Activated T-helper 1 cell treated with anti-CD3 and anti-CD28 coated beads, Interleukin-12 subunit alpha, Interleukin-12 subunit beta, Interleukin-2, Interleukin-4 antibody, amounts not matched to agents 30 ng/mL and 10 ng/mL and 1 ng/mL, durations not matched to agents 14 hours and 24 hours and 36 hours (primary cell): ENCODE results near the gene KIF5C. TPM values are rescaled to one million over a fixed set of nuclear protein-coding genes. Genes with fewer than 3 reads are reported as not detected.
A peak's percentile ranks its signal among the peaks of the same experiment; 100 is the strongest.
"Not testable (repeated sequence)": the region's sequence is repeated elsewhere in the genome, so short reads cannot be mapped to it uniquely, and the experiment has no call there.

Source experiments
- DNase-seq: peaks from one replicate; pipeline ENCODE4 v3.0.0; 2021; ENCODE audit warnings: low spot score
- H3K27ac Mint-ChIP-seq: one replicate; pipeline ENCODE4 v1.8.0; 2021; ENCODE audit warnings: mild to moderate bottlenecking, mixed read lengths
- H3K27me3 Mint-ChIP-seq: one replicate; pipeline ENCODE4 v1.8.0; 2022; ENCODE audit warnings: mild to moderate bottlenecking, moderate library complexity, mixed read lengths; ENCODE audit not compliant: insufficient read depth
- H3K36me3 Mint-ChIP-seq: one replicate; pipeline ENCODE4 v1.8.0; 2021; ENCODE audit warnings: low read depth, mixed read lengths
- H3K4me1 Mint-ChIP-seq: one replicate; pipeline ENCODE4 v1.8.0; 2021; ENCODE audit warnings: low read depth, mixed read lengths
- H3K4me3 Mint-ChIP-seq: one replicate; pipeline ENCODE4 v1.8.0; 2021; ENCODE audit warnings: mild to moderate bottlenecking, moderate library complexity, mixed read lengths
- H3K9me3 Mint-ChIP-seq: one replicate; pipeline ENCODE4 v1.8.0; 2021; ENCODE audit warnings: mixed read lengths
- intact Hi-C: fragments of 100-400 bp; cut with micrococcal nuclease; formaldehyde crosslinking; loops from one replicate; pipeline ENCODE4 v1.15.1; 2024
- total RNA-seq: library from RNA; stranded (reverse); gene quantifications from 2 replicates; pipeline ENCODE4 v1.2.3, GENCODE V29; 2022

Gene KIF5C
- total RNA-seq, 1 donor from 2014 or later: 17.9 TPM

DNA sequence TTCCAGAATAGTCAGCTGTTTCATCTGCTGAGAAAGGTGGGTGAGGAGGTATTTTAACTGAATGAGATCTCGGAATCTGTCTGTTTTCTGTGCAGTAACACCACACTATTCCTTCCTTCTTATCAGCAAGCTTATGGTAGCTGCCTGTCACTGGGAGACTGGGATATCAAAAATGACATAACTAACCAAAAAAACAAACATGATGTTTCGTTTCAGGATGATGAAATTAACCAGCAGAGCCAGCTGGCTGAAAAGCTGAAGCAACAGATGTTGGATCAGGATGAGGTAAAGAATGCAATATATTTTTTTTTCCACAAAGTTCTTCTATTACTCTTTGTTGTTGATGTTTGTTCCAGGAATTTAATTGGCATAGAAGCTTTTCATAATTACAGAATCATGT lies 103.7 kb downstream of the KIF5C start:
- H3K27me3 Mint-ChIP-seq: no peaks in the 10 kb centered on the region
- DNase-seq: no peak
- H3K27ac Mint-ChIP-seq: no peak overlapping the region
- H3K9me3 Mint-ChIP-seq: no peaks in the 10 kb centered on the region
- H3K4me1 Mint-ChIP-seq: peaks cover 4% of the 10 kb centered on the region
- intact Hi-C loops: no loop called here
- H3K4me3 Mint-ChIP-seq: no peak overlapping the region
- H3K36me3 Mint-ChIP-seq: peaks cover 14% of the 10 kb centered on the region

DNA sequence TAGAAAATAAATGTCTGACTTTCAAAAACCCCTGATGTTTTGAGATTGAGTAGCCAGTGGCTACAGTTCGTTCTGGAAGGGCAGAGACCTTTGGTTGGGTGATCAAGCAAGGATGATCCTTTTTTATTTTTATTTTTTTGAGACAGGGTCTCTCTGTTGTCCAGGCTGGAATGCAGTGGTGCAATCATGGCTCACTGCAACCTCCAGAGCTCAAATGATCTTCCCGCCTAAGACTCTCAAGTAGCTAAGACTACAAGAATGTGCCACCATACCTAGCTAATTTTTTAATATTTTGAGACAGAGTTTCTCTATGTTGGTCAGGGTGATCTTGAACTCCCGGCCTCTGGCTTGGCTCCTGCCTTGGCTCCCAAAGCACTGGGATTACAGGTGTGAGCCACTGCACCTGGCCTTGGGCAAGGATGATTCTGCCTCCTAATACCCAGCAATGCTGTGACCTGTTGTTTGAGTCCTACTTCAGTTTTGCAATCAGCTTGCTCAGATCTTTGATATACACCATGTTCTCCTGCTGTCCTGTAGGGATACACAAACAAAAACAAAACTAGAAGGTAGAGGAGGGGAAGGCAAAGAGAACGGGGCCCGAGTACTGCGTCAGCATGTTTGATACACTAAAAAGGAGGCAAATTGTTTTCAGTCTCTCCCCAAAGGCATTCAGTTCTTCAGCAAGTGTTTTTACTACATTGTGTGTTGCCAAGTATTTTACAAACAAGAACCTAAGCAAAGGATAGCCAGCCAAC lies 104.3 kb downstream of the KIF5C start:
- intact Hi-C loops: no loop called here
- H3K4me3 Mint-ChIP-seq: no peak overlapping the region
- no peaks in the 10 kb centered on the region for H3K9me3 Mint-ChIP-seq
- H3K27ac Mint-ChIP-seq: no peak overlapping the region
- no peaks in the 10 kb centered on the region for H3K27me3 Mint-ChIP-seq
- peaks cover 4% of the 10 kb centered on the region for H3K4me1 Mint-ChIP-seq
- H3K36me3 Mint-ChIP-seq: peaks cover 14% of the 10 kb centered on the region
- DNase-seq: no peak

DNA sequence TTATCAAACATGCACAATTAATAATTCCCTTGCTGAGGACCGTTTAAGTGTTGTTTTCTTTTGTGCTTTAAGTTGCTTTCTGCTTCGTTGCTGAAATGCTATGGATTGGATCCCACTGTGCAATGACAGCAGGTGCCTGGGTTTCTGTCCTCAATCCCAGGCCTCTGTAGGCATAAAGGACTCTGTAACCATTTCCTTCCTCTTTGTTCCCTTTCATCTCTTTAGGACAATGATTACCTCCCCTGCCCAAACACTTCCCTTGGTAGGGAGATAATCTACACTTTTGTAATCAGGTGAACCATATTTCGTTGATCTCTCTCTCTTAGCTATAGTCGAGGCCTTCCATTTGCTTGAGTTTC lies 104.9 kb downstream of the KIF5C start:
- Mint-ChIP-seq H3K9me3 (no peaks in the 10 kb centered on the region), H3K27me3 (no peaks in the 10 kb centered on the region), H3K36me3 (peaks cover 14% of the 10 kb centered on the region), H3K4me1 (peaks cover 4% of the 10 kb centered on the region), H3K4me3 (no peak overlapping the region), H3K27ac (no peak overlapping the region)
- intact Hi-C loops: no loop called here
- no peak for DNase-seq

DNA sequence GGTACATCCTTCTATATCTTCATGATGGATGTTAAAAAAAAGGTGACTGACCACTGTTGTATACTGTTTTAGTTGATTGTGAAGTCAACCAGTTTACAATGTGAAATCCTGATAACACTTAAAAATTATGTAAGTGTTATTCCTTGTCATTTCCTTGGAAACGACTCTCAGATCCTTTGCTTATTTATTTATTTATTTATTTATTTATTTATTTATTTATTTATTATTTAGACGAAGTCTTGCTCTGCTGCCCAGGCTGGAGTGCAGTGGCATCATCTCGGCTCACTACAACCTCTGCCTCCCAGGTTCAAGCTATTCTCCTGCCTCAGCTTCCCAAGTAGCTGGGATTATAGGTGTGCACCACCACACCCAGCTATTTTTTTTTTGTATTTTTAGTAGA lies 105.5 kb downstream of the KIF5C start:
- H3K4me1 Mint-ChIP-seq, intact Hi-C loops, DNase-seq, H3K27me3 Mint-ChIP-seq, H3K4me3 Mint-ChIP-seq, H3K27ac Mint-ChIP-seq, H3K9me3 Mint-ChIP-seq: not testable (repeated sequence)
- H3K36me3 Mint-ChIP-seq: peaks cover 16% of the 10 kb centered on the region

DNA sequence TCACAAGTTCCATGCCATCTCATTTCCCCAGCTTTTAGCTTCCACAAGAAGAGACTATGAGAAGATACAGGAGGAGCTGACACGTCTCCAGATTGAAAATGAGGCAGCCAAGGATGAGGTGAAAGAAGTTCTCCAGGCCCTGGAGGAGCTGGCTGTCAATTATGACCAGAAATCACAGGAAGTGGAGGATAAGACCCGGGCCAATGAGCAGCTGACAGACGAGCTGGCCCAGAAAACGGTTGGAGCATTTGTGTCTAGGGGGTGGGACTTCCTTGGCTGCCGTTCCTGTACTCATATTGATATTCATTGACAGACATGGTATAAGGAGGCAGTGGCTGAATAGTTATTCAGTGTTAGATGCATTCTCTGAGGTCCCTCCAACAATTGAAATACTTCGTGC lies 106.3 kb downstream of the KIF5C start:
- DNase-seq: no peak
- H3K4me3 Mint-ChIP-seq: no peak overlapping the region
- intact Hi-C loops: no loop called here
- no peaks in the 10 kb centered on the region for H3K9me3 Mint-ChIP-seq
- H3K27ac Mint-ChIP-seq: no peak overlapping the region
- no peaks in the 10 kb centered on the region for H3K4me1 Mint-ChIP-seq
- peaks cover 16% of the 10 kb centered on the region for H3K36me3 Mint-ChIP-seq
- no peaks in the 10 kb centered on the region for H3K27me3 Mint-ChIP-seq

DNA sequence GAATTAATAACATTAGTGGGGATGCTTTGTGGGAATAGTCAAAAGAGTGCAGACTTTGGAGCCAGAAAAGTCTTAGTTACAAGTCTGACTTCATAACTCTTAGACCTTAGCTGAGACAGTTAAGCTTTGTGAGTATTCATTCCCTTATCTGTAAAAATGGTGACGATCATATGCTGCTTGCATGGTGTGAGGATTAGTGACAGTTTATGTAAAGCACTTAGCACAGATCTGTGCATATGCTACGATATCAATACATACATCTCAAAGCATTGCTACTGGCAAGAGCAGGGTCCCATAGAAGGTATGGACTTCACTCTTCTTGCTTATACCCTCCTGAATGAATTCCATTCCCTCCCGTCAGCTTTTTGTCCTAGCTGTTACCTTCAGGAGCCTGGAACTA lies 106.8 kb downstream of the KIF5C start:
- intact Hi-C loops: no loop called here
- Mint-ChIP-seq H3K9me3 (no peaks in the 10 kb centered on the region), H3K27me3 (no peaks in the 10 kb centered on the region), H3K4me1 (no peaks in the 10 kb centered on the region), H3K27ac (no peak overlapping the region), H3K4me3 (no peak overlapping the region), H3K36me3 (peaks cover 16% of the 10 kb centered on the region)
- DNase-seq: no peak

DNA sequence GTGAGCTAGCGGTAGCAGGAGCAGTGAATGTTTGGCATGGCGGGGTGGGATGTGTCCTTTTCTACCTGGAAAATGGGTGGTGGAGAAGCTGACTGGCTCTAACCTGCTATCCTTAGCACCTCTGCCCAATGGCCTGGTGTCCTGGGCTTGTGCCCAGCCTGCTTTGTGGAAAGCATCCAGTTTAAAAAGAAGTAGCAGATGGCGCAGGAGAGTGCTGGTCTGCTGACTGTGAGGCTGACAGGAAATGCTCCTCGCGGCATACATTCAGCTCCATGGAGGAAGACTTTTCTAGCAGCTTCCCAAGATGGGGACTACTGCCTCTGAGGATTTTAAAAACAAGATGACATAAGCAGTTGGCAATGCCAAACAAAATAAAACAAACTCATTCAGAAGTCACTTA lies 107.3 kb downstream of the KIF5C start:
- Mint-ChIP-seq H3K27ac (no peak overlapping the region), H3K4me3 (no peak overlapping the region), H3K9me3 (no peaks in the 10 kb centered on the region), H3K36me3 (peaks cover 16% of the 10 kb centered on the region), H3K4me1 (no peaks in the 10 kb centered on the region), H3K27me3 (no peaks in the 10 kb centered on the region)
- no peak for DNase-seq
- intact Hi-C loops: no loop called here

DNA sequence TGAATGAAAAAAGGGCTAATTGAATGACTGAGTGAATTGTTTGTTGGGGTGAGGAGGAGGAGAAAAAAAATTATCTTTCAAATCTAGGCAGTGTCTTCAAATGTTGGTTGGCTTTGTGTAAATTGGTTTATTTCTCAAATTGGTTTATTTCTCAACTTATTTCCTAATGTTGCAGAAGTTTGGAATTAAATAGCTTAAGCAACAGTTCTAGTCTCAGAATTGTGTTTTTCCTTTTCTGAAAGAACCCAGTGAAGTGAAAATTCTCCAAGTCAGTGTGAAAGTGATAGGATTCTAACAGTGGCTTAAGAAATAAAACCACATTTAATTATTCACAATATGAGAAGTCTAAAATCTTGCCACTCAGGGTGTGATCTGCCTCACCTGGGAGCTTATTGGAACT lies 108.9 kb downstream of the KIF5C start:
- no peaks in the 10 kb centered on the region for H3K4me1 Mint-ChIP-seq
- no peaks in the 10 kb centered on the region for H3K27me3 Mint-ChIP-seq
- intact Hi-C loops: no loop called here
- H3K36me3 Mint-ChIP-seq: peaks cover 16% of the 10 kb centered on the region
- H3K9me3 Mint-ChIP-seq: no peaks in the 10 kb centered on the region
- no peak overlapping the region for H3K4me3 Mint-ChIP-seq
- no peak overlapping the region for H3K27ac Mint-ChIP-seq
- no peak for DNase-seq

DNA sequence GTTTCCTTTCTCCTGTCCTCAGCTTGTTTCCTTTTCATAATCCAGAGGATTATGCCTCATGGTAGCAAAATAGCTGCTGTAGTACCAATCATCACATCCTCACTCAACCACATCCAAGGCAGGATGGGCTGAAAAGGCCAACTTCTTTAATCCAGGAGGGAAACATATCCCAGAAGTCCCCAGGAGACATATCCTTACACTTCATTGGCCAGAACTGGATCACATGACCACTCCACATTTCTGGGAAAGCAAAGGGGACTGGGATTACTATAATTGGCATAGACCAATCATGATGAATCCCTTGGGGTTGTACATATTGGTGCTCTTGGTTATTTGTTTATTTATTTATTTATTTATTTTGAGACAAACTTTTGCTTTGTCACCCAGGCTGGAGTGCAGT lies 109.4 kb downstream of the KIF5C start:
- no peaks in the 10 kb centered on the region for H3K27me3 Mint-ChIP-seq
- H3K4me3 Mint-ChIP-seq: no peak overlapping the region
- intact Hi-C loops: no loop called here
- H3K36me3 Mint-ChIP-seq: peaks cover 16% of the 10 kb centered on the region
- no peaks in the 10 kb centered on the region for H3K4me1 Mint-ChIP-seq
- no peaks in the 10 kb centered on the region for H3K9me3 Mint-ChIP-seq
- no peak for DNase-seq
- H3K27ac Mint-ChIP-seq: no peak overlapping the region

DNA sequence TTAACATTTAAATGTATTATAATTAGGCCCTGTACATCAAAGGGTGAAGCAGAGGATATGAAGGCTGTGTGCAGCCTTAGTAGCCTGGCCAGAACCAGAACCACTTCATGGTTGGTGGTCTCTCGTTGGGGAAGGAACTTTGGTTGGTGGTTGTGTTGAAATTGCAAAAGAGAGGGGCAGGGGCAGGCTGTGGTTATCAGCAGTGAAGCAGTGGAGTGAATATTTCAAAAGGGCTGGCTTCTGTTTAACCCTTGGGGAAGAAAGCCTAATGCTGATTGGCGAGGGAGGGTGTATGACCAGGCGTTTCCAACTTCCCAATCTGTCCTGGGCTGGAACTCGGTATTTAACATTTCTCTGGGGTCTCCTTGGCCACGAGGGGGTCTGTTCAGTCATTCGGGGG lies 112.3 kb downstream of the KIF5C start:
- no peaks in the 10 kb centered on the region for H3K9me3 Mint-ChIP-seq
- peaks cover 4% of the 10 kb centered on the region for H3K4me1 Mint-ChIP-seq
- H3K27ac Mint-ChIP-seq: no peak overlapping the region
- H3K36me3 Mint-ChIP-seq: peaks cover 9% of the 10 kb centered on the region
- no peak overlapping the region for H3K4me3 Mint-ChIP-seq
- intact Hi-C loops: no loop called here
- DNase-seq: no peak
- H3K27me3 Mint-ChIP-seq: no peaks in the 10 kb centered on the region

DNA sequence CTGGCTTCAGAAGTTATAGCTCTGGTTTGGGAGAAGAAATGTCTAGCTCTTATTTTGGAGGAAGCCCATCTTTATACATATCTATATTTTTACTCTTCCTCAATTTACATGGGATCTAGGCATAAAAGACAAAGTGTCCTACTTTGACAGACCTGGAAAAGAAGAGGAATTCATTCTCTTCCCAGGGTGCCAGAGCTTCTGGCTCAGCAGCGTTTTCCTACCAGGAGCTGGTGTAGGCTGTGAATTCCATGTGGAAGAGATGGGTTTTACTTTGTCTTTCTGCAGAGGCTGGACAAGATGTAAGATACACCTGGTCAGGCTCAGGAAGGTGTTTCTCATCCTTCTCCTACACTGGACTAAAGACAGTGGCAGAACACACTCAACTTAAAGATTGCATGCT lies 113.3 kb downstream of the KIF5C start:
- Mint-ChIP-seq H3K27me3 (no peaks in the 10 kb centered on the region), H3K4me1 (peaks cover 4% of the 10 kb centered on the region), H3K4me3 (no peak overlapping the region), H3K27ac (no peak overlapping the region), H3K36me3 (peaks cover 8% of the 10 kb centered on the region), H3K9me3 (no peaks in the 10 kb centered on the region)
- no peak for DNase-seq
- intact Hi-C loops: no loop called here

DNA sequence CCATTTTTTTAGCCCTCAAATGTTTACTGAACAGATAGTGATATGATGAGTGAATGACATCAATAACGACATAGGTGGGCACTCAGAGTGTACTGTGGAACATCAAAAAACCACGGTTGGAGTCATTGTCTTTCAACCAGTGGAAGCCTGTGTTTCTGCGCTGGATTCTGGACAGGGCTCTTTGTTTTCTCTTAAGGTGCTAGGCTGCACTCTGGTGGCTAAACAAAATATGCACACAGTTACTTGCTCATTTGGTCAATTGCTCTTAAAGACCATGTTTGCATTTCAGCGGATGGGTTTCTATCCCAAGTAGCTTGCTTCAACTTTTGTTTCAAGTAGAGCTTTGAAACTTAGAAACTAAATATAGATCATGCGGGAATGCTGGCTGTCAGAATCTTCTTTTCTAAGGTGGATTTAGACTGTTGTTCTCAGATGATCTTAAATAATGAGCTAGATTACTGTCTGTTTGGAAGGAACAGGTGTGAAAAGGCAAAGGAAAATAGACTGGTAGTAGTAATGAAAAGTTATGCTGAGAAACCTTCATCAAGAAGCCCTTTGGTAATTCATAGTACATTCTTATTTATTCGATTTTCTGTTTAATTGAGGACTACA lies 115.0 kb downstream of the KIF5C start:
- Mint-ChIP-seq H3K4me1 (peaks cover 4% of the 10 kb centered on the region), H3K27me3 (no peaks in the 10 kb centered on the region), H3K4me3 (no peak overlapping the region), H3K27ac (no peak overlapping the region), H3K36me3 (peaks cover 7% of the 10 kb centered on the region), H3K9me3 (no peaks in the 10 kb centered on the region)
- peak; percentile 30 for DNase-seq
- intact Hi-C loops: loop anchor here (1.0 to 5.0 kb wide), 6 partner anchors 63 to 1053 kb away; no protein-coding TSS in a partner anchor

DNA sequence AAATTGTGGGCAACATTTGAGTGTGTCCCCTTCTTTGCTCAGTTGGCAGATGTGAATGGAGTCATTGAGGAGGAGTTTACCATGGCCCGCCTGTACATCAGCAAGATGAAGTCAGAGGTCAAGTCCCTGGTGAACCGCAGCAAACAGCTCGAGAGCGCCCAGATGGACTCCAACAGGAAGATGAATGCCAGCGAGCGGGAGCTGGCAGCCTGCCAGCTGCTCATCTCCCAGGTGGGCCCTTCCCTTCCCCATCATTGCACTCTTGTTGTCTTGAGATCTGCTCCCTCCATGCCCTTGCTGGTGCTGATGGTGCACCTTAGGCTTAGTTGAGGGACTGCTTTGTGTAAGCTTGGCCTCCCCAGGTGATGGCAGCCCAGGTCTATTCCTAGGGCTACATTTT lies 115.9 kb downstream of the KIF5C start:
- Mint-ChIP-seq H3K27ac (no peak overlapping the region), H3K9me3 (no peaks in the 10 kb centered on the region), H3K36me3 (peaks cover 6% of the 10 kb centered on the region), H3K4me1 (peaks cover 4% of the 10 kb centered on the region), H3K27me3 (no peaks in the 10 kb centered on the region), H3K4me3 (no peak overlapping the region)
- intact Hi-C loops: loop anchor here (1.0 to 5.0 kb wide), 6 partner anchors 64 to 1054 kb away; no protein-coding TSS in a partner anchor
- DNase-seq: no peak
